GM12801 (cell line): ENCODE results near the gene ACER2.

Source experiments
- CTCF ChIP-seq: IDR thresholded peaks from one replicate; pipeline ENCODE4 v1.5.1; 2011; ENCODE audit warnings: control low read depth; ENCODE audit not compliant: insufficient read length; ENCODE audit errors: extremely low read depth

ACER2 gene

GRCh38 chr9:19411316-19411715, 2.5 kb downstream of the ACER2 start:
- no peak for TF ChIP-seq CTCF

GRCh38 chr9:19416143-19416542, 7.3 kb downstream of the ACER2 start:
- no peak for TF ChIP-seq CTCF

GRCh38 chr9:19420877-19421276, 12.1 kb downstream of the ACER2 start:
- TF ChIP-seq CTCF = no peak

GRCh38 chr9:19423163-19423562, 14.4 kb downstream of the ACER2 start:
- TF ChIP-seq CTCF = no peak

GRCh38 chr9:19424176-19424779, 15.5 kb downstream of the ACER2 start:
- no peak for TF ChIP-seq CTCF

GRCh38 chr9:19429595-19429994, 20.8 kb downstream of the ACER2 start:
- no peak for TF ChIP-seq CTCF

GRCh38 chr9:19430201-19430760, 21.5 kb downstream of the ACER2 start:
- TF ChIP-seq CTCF = no peak
